HCT116 (cell line): Measurements from ENCODE around the gene GTPBP1.

Source experiments
- EGR1 ChIP-seq: IDR thresholded peaks from 2 replicates; pipeline ENCODE4 v1.6.1; 2012; ENCODE audit warnings: low read depth
- JUND ChIP-seq: IDR thresholded peaks from 2 replicates; pipeline ENCODE4 v1.6.1; 2012
- POLR2AphosphoS5 ChIP-seq: IDR thresholded peaks from 2 replicates; pipeline ENCODE4 v1.6.1; 2011; ENCODE audit warnings: mild to moderate bottlenecking, low read depth, low read length, moderate library complexity
- TF ChIP-seq, protein P1 (sequence below), 3 experiments: fragments of 200-600 bp in 1 of 3; sonication (generic) in 1 of 3; IDR thresholded peaks in 2 of 3; conservative IDR thresholded peaks in 1 of 3; 2 replicates each; pipeline ENCODE4 v1.5.1; 2012 to 2017; ENCODE audit warnings: low read depth in 2 of 3, low read length in 2 of 3, antibody characterized with exemption in 1 of 3, borderline replicate concordance in 1 of 3, control low read depth in 1 of 3, mild to moderate bottlenecking in 1 of 3, mixed read lengths in 1 of 3, mixed run types in 1 of 3, moderate library complexity in 1 of 3; ENCODE audit not compliant: insufficient read depth in 1 of 3
- TF ChIP-seq, protein P2 (sequence below): IDR thresholded peaks from 2 replicates; pipeline ENCODE4 v1.6.1; 2012

DNA sequence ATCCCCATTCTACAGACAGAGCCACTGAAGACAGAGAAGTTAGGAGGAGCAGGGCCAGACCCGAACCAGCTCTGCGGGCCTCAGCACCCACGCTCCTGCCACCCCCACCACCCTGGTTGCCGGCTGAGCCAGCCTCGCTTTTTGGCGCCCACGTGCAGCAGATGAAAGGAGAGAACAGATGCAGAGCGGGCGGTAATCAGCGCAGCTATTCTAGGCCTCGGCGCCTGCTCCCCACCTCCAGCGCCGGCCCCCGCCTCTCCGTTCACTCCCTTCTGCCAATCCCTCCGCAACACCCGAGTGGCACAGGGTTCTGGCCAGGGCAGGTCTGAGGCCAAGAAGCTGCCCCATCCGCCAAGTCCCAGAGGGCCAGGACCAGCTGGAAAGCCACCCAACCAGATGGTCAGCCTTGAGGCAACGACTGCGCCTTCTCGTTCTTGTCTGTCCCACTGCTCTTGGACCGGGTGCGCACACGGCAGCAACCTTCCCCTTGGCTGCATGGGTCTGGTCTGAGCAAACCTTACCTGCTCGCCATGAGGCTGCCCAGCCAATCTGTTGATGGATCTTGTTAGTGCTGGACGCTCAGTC lies 71.4 kb downstream of the GTPBP1 start:
- TF ChIP-seq EGR1 (no peak), POLR2AphosphoS5 (no peak), JUND (no peak)
- TF ChIP-seq, protein P1, sequence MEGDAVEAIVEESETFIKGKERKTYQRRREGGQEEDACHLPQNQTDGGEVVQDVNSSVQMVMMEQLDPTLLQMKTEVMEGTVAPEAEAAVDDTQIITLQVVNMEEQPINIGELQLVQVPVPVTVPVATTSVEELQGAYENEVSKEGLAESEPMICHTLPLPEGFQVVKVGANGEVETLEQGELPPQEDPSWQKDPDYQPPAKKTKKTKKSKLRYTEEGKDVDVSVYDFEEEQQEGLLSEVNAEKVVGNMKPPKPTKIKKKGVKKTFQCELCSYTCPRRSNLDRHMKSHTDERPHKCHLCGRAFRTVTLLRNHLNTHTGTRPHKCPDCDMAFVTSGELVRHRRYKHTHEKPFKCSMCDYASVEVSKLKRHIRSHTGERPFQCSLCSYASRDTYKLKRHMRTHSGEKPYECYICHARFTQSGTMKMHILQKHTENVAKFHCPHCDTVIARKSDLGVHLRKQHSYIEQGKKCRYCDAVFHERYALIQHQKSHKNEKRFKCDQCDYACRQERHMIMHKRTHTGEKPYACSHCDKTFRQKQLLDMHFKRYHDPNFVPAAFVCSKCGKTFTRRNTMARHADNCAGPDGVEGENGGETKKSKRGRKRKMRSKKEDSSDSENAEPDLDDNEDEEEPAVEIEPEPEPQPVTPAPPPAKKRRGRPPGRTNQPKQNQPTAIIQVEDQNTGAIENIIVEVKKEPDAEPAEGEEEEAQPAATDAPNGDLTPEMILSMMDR (IDR thresholded peaks at IDR 0.05 in 2 of 3, conservative IDR thresholded peaks at IDR 0.05 in 1 of 3; ENCODE audit: borderline replicate concordance in 1 of 3, insufficient read depth in 1 of 3, low read depth in 2 of 3, low read length in 2 of 3), result no peak
- TF ChIP-seq, protein P2, sequence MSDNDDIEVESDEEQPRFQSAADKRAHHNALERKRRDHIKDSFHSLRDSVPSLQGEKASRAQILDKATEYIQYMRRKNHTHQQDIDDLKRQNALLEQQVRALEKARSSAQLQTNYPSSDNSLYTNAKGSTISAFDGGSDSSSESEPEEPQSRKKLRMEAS, result no peak
